NCI-H82 treated with DMSO at 0.1 percent for 48 hours (cell line): ENCODE data around the gene ZNF606.

Experiments used
- DNase-seq: peaks from one replicate; lab custom pipeline; 2025; ENCODE audit not compliant: unreplicated experiment; lab: John Stamatoyannopoulos, UW

ZNF606 gene

GRCh38 chr19:58002384-58003173 lies at the start of gene ZNF606:
TSS of gene ZNF606 (minus strand) at chr19:58002820. CDS start at chr19:58001319, 1,501 bp downstream.
- peak; percentile 31 for DNase-seq

GRCh38 chr19:58052256-58052655 lies 49.6 kb upstream of the ZNF606 start:
- no peak for DNase-seq

GRCh38 chr19:58047672-58048071 lies 45.1 kb upstream of the ZNF606 start:
- no peak for DNase-seq

GRCh38 chr19:58046856-58047255 lies 44.2 kb upstream of the ZNF606 start:
- no peak for DNase-seq

GRCh38 chr19:58045411-58046050 lies 42.9 kb upstream of the ZNF606 start:
- no peak for DNase-seq

- DNase-seq, result no peak
These were observed 42.3 kb upstream of the ZNF606 start for GRCh38 chr19:58044886-58045285.

GRCh38 chr19:58044391-58044790 lies 41.8 kb upstream of the ZNF606 start:
- DNase-seq, result no peak

- DNase-seq, result no peak
These were observed 40.1 kb upstream of the ZNF606 start for GRCh38 chr19:58042495-58043340.

- no peak for DNase-seq
These were observed 38.3 kb upstream of the ZNF606 start for GRCh38 chr19:58040751-58041525.

GRCh38 chr19:58038688-58039204 lies 36.1 kb upstream of the ZNF606 start:
- DNase-seq, result no peak

- DNase-seq, result no peak
These were observed 35.5 kb upstream of the ZNF606 start for GRCh38 chr19:58037927-58038687.

GRCh38 chr19:58035863-58036262 lies 33.2 kb upstream of the ZNF606 start:
- DNase-seq, result no peak

- no peak for DNase-seq
These were observed 31.8 kb upstream of the ZNF606 start for GRCh38 chr19:58034477-58034793.

- peak; percentile 71 for DNase-seq
These were observed 31.3 kb upstream of the ZNF606 start, which contains the start of gene ZSCAN1 for GRCh38 chr19:58033741-58034476. TSS of gene ZSCAN1 (plus strand) at chr19:58034025. CDS start at chr19:58037837, 3,812 bp downstream.

GRCh38 chr19:58024661-58025060 lies 22.0 kb upstream of the ZNF606 start:
- DNase-seq, result no peak

- DNase-seq, result no peak
These were observed 19.7 kb upstream of the ZNF606 start for GRCh38 chr19:58022283-58022660.

- DNase-seq, result peak; percentile 43
These were observed 19.1 kb upstream of the ZNF606 start for GRCh38 chr19:58021541-58022282.

GRCh38 chr19:58020129-58020528 lies 17.5 kb upstream of the ZNF606 start:
- no peak for DNase-seq

GRCh38 chr19:58014141-58014540 lies 11.5 kb upstream of the ZNF606 start:
- no peak for DNase-seq
